ENCODE measurements around the gene AAK1. TPM values are rescaled to one million over a fixed set of nuclear protein-coding genes. Genes with fewer than 3 reads are reported as not detected.

Gene AAK1
- total RNA-seq, 1 donor from 2014 or later: 108 TPM

- peaks cover 4% of the 10 kb centered on the region for H3K4me1 ChIP-seq (ENCODE audit: insufficient read depth, low read length)
- no peaks in the 10 kb centered on the region for H3K36me3 ChIP-seq (ENCODE audit: insufficient read depth, low read length)
- H3K79me2 ChIP-seq (ENCODE audit: insufficient read depth, low read length): no peaks in the 10 kb centered on the region
- H3K4me3 ChIP-seq (ENCODE audit: insufficient read depth, low read depth, low read length): no peak overlapping the region
- H3K4me2 ChIP-seq (ENCODE audit: low read length): no peak overlapping the region
- FAIRE-seq: no peak
- Mint-ChIP-seq H3K9me3 (ENCODE audit: unreplicated experiment) (peaks cover 5% of the 10 kb centered on the region), H3K27ac (ENCODE audit: unreplicated experiment) (no peak overlapping the region), H3K36me3 (ENCODE audit: low read depth, unreplicated experiment) (no peaks in the 10 kb centered on the region), H3K27me3 (ENCODE audit: low read depth, unreplicated experiment) (no peaks in the 10 kb centered on the region), H3K4me1 (ENCODE audit: low read depth, unreplicated experiment) (peaks cover 5% of the 10 kb centered on the region), H3K4me3 (ENCODE audit: unreplicated experiment) (no peak overlapping the region)
- no peak for TF ChIP-seq CTCF (IDR thresholded peaks at IDR 0.05; ENCODE audit: insufficient read depth, low read depth, low read length)
- no peak for TF ChIP-seq EZH2 (IDR thresholded peaks at IDR 0.05; ENCODE audit: insufficient read depth, low read length)
- no peak overlapping the region for H2AFZ ChIP-seq (ENCODE audit: low read depth, low read length)
- H3K27ac ChIP-seq (ENCODE audit: low read depth, low read length): no peak overlapping the region
- no peaks in the 10 kb centered on the region for H3K9me3 ChIP-seq (ENCODE audit: insufficient read depth, low read depth, low read length)
- H4K20me1 ChIP-seq (ENCODE audit: insufficient read depth, low read length): no peaks in the 10 kb centered on the region
- H3K9ac ChIP-seq (ENCODE audit: low read length): no peak overlapping the region
- no peak for DNase-seq (ENCODE audit: low read depth)
- H3K27me3 ChIP-seq (ENCODE audit: insufficient read depth, low read length): no peaks in the 10 kb centered on the region
Observed at GRCh38 chr2:69668598-69668997, 25.1 kb upstream of the AAK1 start.

- no peaks in the 10 kb centered on the region for H3K27me3 Mint-ChIP-seq (ENCODE audit: low read depth, unreplicated experiment)
- peaks cover 8% of the 10 kb centered on the region for H3K9me3 Mint-ChIP-seq (ENCODE audit: unreplicated experiment)
- H3K36me3 Mint-ChIP-seq (ENCODE audit: low read depth, unreplicated experiment): no peaks in the 10 kb centered on the region
- H3K27me3 ChIP-seq (ENCODE audit: insufficient read depth, low read length): no peaks in the 10 kb centered on the region
- no peak overlapping the region for H3K4me2 ChIP-seq (ENCODE audit: low read length)
- no peak overlapping the region for H2AFZ ChIP-seq (ENCODE audit: low read depth, low read length)
- H3K79me2 ChIP-seq (ENCODE audit: insufficient read depth, low read length): no peaks in the 10 kb centered on the region
- no peak overlapping the region for H3K27ac ChIP-seq (ENCODE audit: low read depth, low read length)
- H3K4me1 ChIP-seq (ENCODE audit: insufficient read depth, low read length): peaks cover 4% of the 10 kb centered on the region
- no peak overlapping the region for H3K4me3 Mint-ChIP-seq (ENCODE audit: unreplicated experiment)
- peaks cover 5% of the 10 kb centered on the region for H3K4me1 Mint-ChIP-seq (ENCODE audit: low read depth, unreplicated experiment)
- no peak overlapping the region for H3K27ac Mint-ChIP-seq (ENCODE audit: unreplicated experiment)
- DNase-seq (ENCODE audit: low read depth) (peak; percentile 33), FAIRE-seq (no peak)
- TF ChIP-seq CTCF (IDR thresholded peaks at IDR 0.05; ENCODE audit: insufficient read depth, low read depth, low read length) (no peak), EZH2 (IDR thresholded peaks at IDR 0.05; ENCODE audit: insufficient read depth, low read length) (no peak)
- no peaks in the 10 kb centered on the region for H3K9me3 ChIP-seq (ENCODE audit: insufficient read depth, low read depth, low read length)
- no peaks in the 10 kb centered on the region for H4K20me1 ChIP-seq (ENCODE audit: insufficient read depth, low read length)
- H3K36me3 ChIP-seq (ENCODE audit: insufficient read depth, low read length): no peaks in the 10 kb centered on the region
- no peak overlapping the region for H3K4me3 ChIP-seq (ENCODE audit: insufficient read depth, low read depth, low read length)
- H3K9ac ChIP-seq (ENCODE audit: low read length): no peak overlapping the region
Observed at GRCh38 chr2:69667805-69668382, 24.4 kb upstream of the AAK1 start.

- no peak for FAIRE-seq
- H3K9me3 ChIP-seq (ENCODE audit: insufficient read depth, low read depth, low read length): no peaks in the 10 kb centered on the region
Observed at GRCh38 chr2:69665152-69665551, 21.6 kb upstream of the AAK1 start.

More at GRCh38 chr2:69665152-69665551, 21.6 kb upstream of the AAK1 start:
- H2AFZ ChIP-seq (ENCODE audit: low read depth, low read length): no peak overlapping the region
- no peak for TF ChIP-seq EZH2 (IDR thresholded peaks at IDR 0.05; ENCODE audit: insufficient read depth, low read length)
- no peak for TF ChIP-seq CTCF (IDR thresholded peaks at IDR 0.05; ENCODE audit: insufficient read depth, low read depth, low read length)
- H3K36me3 Mint-ChIP-seq (ENCODE audit: low read depth, unreplicated experiment): no peaks in the 10 kb centered on the region
- H3K27ac ChIP-seq (ENCODE audit: low read depth, low read length): no peak overlapping the region
- H3K9me3 Mint-ChIP-seq (ENCODE audit: unreplicated experiment): peaks cover 8% of the 10 kb centered on the region
- H4K20me1 ChIP-seq (ENCODE audit: insufficient read depth, low read length): no peaks in the 10 kb centered on the region
- no peak for DNase-seq (ENCODE audit: low read depth)
- peaks cover 5% of the 10 kb centered on the region for H3K4me1 Mint-ChIP-seq (ENCODE audit: low read depth, unreplicated experiment)
- no peaks in the 10 kb centered on the region for H3K79me2 ChIP-seq (ENCODE audit: insufficient read depth, low read length)
- no peaks in the 10 kb centered on the region for H3K27me3 ChIP-seq (ENCODE audit: insufficient read depth, low read length)
- H3K4me3 Mint-ChIP-seq (ENCODE audit: unreplicated experiment): no peak overlapping the region
- H3K4me3 ChIP-seq (ENCODE audit: insufficient read depth, low read depth, low read length): no peak overlapping the region
- H3K27ac Mint-ChIP-seq (ENCODE audit: unreplicated experiment): no peak overlapping the region
- H3K27me3 Mint-ChIP-seq (ENCODE audit: low read depth, unreplicated experiment): no peaks in the 10 kb centered on the region
- H3K4me2 ChIP-seq (ENCODE audit: low read length): no peak overlapping the region
- peaks cover 4% of the 10 kb centered on the region for H3K4me1 ChIP-seq (ENCODE audit: insufficient read depth, low read length)
- no peaks in the 10 kb centered on the region for H3K36me3 ChIP-seq (ENCODE audit: insufficient read depth, low read length)
- no peak overlapping the region for H3K9ac ChIP-seq (ENCODE audit: low read length)

All from astrocyte (in vitro differentiated cells and primary cell).